T-helper 9 cell (primary cell): Measurements from ENCODE around the gene C4B.
A peak's percentile ranks its signal among the peaks of the same experiment; 100 is the strongest.
"Not testable (repeated sequence)": the region's sequence is repeated elsewhere in the genome, so short reads cannot be mapped to it uniquely, and the experiment has no call there.

Experiments
- DNase-seq: peaks from one replicate; pipeline ENCODE4 v3.0.0-alpha.2; 2020
- total RNA-seq, 2 donors: gene quantifications; one replicate each; lab custom pipeline; 2026; lab: John Stamatoyannopoulos, UW

The C4B gene
- total RNA-seq = 0 to 0.72 reads per million in 2 donors

DNA sequence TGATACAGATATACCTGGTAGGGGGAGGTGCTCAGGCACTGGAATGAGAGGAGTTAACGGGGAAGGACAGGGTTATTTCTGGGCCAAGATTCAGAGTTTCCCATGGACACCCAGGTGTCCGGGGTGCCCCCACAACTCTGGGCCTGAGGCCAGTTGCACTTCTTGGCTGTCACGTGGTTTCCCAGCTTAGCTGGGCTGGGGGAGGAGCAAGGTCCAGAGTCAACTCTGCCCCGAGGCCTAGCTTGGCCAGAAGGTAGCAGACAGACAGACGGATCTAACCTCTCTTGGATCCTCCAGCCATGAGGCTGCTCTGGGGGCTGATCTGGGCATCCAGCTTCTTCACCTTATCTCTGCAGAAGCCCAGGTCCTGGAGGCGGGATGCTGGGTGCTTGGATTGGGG, at the start of gene C4B:
TSS of gene C4B (plus strand) at position 249 of the 400 bp plus-strand sequence. CDS start at position 300, 51 bp downstream.
- not testable (repeated sequence) for DNase-seq

- no peak for DNase-seq
Measured at GRCh38 chr6:31965700-31966099, 48.9 kb upstream of the C4B start.

DNA sequence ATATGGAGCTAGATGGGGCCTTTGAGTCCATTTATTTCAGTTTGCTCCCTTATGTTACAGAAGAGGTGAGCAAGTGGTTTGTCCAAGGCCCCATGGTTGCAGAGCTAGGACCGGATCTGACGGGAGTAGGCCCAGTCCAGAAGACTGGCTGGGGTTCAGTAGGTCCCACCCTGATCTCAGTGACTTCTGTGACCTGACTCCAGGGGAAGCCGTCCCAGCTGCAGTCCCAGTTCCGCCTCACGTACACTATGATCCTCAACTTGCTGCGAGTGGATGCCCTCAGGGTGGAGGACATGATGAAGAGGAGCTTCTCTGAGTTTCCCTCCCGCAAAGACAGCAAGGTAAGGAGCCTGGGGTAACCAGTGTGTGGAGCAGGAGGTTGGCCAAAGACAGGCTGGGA, 48.1 kb upstream of the C4B start:
- no peak for DNase-seq

GRCh38 chr6:31966997-31967925, 47.3 kb upstream of the C4B start:
- DNase-seq = no peak

- DNase-seq = no peak
Measured at GRCh38 chr6:31967926-31968320, 46.7 kb upstream of the C4B start.

DNA sequence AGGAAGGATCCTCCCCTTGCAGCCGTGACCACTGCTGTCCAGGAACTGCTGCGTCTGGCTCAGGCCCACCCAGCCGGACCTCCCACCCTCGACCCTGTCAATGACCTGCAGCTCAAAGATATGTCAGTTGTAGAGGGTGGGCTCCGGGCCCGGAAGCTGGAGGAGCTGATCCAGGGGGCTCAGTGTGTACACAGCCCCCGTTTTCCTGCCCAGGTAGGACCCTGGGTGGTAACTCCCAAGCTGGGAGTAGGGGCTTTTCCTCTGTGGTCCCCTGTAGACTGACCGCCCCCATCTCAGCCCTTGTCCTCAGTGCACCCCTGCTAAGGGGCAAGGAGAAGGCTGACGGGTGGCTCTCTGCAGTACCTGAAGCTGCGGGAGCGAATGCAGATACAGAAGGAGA, 46.3 kb upstream of the C4B start:
- DNase-seq = no peak

DNA sequence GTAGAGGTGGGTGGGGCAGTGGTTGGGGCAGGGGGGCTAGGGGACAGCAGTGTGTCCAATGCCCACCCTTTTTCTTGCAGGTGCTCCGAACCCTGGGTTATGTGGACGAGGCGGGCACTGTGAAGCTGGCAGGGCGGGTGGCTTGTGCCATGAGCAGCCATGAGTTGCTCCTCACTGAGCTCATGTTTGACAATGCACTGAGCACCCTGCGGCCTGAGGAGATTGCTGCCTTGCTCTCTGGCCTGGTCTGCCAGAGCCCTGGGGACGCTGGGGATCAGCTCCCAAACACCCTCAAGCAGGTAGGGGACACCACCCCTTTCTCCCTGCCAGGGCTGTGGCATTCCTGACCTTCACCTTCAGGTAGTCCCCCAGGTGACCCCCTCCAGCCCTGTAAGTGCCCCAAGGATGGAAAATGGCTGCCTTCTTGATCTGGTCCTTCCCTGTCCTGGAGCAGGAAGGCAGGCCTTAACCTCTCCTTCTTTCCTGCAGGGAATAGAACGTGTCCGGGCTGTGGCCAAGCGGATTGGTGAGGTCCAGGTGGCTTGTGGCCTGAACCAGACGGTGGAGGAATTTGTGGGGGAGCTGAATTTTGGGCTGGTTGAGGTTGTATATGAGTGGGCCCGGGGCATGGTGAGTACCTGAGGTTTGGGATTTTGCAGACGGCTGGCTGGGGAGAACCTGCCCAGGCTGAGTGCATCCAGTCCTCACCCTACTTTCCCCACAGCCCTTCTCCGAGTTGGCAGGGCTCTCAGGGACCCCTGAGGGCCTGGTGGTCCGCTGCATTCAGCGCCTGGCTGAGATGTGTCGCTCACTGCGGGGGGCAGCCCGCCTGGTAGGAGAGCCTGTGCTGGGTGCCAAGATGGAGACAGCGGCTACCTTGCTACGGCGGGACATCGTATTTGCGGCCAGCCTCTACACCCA, 45.5 kb upstream of the C4B start:
- no peak for DNase-seq

DNA sequence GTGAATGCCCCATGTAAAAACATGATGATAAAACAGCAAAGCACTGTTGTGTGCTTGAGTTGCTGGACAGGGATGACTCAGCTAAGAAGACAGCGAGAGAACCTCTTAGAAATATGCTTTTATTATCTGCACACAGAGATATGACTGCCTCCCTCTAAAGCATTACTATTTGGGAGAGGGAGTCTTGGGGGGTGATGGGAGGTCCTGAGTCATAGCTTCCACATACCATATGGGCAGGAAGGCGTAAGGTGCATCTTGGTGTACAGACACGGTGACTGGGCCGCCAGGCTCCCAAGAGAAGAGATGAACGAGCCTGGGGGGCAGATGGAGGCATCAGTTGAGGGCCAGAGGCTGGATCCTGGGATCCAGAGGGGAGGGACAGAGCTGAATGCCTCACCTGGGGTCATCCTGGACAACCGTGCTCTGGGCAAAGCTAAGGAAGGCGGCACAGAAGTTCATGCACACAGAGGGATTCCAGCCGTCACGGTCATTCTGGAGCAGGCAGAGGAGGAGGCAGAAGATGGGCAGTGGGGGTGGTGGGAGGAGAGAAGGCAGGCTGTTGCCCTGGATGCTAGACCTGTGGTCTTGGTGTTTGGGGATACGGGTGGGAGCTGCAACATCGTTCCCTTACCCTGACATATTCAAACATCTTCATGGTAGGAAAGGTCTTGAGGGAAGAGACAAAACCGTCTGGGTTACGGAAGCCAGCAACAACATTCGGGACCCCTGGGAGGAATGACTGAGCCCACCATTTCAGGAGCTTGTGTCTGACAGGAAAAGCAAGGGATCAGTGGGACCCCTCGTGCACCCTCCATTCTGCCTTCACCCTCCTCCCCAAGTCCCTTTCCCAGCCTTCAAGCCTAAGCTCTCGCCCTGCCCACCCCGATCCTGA, 44.6 kb upstream of the C4B start:
- no peak for DNase-seq

DNA sequence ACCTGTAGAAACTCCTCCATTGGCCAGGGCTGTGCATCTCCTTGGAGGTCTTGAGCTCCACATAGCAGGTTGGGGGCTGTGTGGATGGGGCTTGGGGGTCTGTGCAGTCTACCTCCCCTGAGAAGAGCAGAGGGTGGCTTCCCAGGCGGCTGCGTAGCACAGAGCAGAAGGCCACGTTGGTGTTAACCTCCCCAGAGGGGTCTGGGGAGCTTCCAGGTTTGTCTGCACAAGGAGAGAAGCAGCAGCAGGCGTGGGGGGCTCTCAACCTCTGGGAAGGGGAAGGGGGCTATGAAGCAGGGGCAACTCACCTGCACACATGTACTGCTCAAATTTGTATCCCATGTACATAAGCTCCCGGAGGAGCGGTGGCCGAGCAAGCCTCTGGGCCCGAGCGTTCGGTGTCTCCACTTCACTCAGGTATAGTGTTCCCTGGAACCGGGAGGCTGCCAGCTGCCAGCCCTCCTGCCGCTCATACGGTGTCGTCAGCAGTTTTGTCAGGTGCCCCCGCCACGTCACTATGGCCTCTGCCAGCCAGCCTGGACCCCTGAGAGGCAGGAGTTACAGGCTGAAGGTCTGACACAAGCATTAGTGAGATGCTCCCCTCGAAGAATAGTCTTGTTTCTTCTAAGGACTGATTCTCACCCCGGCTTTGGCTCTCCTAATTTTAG, 43.9 kb upstream of the C4B start:
- DNase-seq = no peak

DNA sequence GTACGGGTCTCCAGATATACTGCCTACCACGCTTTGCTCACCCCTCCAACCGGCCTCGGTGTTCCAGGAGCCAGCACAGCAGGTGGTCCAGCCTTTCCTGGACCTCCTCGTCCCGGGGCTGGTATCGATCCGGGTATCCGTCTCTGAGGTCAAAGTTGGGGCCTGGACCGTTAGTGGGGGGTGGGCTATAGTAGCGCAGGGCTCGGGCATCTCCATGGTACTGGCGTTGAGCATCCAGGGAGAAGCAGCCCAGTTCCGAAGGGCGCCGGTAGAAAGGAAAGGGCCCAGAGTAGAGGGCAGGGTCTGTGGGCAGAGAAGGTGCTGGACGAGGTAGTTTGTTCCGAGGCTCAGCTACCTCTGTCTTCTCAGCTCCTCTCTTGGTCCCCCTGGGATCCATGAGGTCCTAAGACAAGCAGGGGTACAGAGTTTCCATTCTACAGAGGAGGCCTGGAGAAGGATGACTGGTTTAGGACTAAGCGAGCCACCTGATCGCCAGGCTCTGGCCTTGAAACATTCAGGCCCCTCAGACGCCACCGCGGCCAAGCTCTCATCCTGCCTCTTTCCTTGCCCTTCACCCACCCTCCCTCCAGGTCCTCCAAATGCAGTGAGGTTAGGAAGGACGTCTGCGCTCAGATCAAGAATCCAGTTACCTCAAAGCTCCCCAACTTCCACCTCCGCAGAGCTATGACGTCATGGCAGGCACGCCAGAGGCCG, 43.2 kb upstream of the C4B start:
- no peak for DNase-seq

DNA sequence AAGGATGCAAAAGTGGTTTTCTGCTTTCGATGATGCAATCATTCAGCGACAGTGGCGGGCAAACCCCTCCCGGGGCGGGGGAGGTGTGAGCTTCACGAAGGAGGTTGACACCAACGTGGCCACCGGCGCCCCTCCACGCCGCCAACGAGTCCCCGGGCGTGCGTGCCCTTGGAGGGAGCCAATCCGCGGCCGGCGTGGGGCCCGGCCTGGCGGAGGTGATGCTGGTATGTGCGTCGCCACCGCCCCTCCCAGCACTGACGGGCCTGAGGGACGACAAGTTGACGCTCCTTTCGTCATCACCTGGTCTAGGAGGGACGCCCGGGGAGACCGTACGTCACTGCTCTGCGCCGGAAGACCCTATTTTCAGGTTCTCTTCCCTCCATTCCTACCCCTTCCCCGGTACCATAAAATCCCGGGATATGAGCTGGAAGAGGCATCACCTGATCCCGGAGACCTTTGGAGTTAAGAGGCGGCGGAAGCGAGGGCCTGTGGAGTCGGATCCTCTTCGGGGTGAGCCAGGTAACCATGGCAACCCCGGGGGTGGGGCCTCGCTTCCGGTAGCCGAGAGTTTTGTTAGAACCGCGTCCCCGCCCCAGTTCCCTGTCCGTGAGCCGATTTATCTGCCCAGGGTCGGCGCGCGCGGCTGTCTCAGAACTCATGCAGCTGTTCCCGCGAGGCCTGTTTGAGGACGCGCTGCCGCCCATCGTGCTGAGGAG, 42.4 kb upstream of the C4B start, which contains the start of gene DXO:
TSS of gene DXO (minus strand) at position 146 of the 716 bp plus-strand sequence. CDS start 463 bp downstream, outside the sequence.
- peak; percentile 95 for DNase-seq

- DNase-seq = no peak
Measured at GRCh38 chr6:31972709-31973350, 41.8 kb upstream of the C4B start.

- DNase-seq = not testable (repeated sequence)
Measured at GRCh38 chr6:31976065-31976464, 38.5 kb upstream of the C4B start.

- DNase-seq = no peak
Measured at GRCh38 chr6:31977816-31978431, 36.7 kb upstream of the C4B start.

DNA sequence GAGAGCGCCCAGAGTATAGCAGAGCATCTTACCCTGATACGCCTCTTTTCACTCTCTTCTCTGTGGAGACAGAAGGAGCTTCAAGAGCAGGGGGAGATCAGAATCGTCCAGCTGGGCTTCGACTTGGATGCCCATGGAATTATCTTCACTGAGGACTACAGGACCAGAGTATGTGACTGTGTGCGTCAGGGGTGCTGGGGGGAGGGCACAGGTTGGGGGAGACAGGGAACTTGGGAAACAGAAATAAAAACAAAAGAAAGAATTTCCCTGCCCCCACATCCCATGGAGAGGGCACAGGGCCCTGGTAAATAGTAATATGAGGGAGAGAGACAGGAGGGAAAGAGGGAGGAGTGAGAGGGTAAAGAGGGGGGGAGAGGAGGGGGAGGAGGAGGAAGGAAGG, 35.8 kb upstream of the C4B start:
- DNase-seq = no peak

- DNase-seq = no peak
Measured at GRCh38 chr6:31979238-31979898, 35.2 kb upstream of the C4B start.

DNA sequence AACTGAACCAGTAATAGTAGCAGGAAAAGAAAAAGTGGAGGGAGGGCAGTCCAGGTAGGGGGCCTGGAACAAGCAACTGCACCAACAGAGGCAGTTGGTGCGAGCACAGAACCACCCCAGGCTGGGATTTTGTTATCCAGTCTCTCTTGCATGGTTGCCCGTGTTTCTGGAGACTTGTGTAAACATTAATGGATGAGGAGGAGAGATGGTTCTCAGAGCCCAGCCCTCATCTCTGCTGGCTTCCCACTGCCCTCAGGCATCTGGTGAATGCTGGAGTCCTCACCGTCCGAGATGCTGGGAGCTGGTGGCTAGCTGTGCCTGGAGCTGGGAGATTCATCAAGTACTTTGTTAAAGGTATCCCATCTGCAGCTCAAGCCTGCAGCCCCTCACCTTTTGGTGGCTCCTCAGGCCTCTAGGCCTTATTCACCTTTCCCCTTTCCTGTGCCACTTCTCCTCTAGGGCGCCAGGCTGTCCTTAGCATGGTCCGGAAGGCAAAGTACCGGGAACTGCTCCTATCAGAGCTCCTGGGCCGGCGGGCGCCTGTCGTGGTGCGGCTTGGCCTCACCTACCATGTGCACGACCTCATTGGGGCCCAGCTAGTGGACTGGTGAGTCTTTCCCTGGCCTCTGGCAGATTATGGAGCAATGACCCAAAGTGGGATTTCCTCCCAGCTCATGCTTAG, 34.3 kb upstream of the C4B start:
- not testable (repeated sequence) for DNase-seq

DNA sequence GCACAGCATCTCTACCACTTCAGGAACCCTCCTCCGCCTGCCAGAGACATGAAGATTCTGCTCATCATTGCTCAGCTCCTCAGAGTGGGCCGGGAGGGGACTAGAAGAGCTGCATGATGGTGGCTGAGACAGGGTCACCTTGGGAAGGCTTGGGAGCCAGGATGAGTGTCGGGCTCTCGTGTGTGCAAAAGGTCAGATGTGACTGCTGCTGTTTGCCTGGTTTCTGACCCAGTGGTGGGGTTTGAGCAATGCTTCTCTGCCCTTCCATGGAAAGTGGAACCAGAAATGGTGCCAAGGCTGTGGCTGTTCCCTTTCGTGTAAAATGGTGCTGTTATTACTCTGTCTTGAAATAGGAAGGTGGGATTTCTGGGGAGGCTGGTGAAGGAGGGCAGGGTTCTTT, 33.6 kb upstream of the C4B start:
- not testable (repeated sequence) for DNase-seq
